Peyer's patch (tissue), 4 donors: ENCODE results near the gene RSBN1L. TPM values are rescaled to one million over a fixed set of nuclear protein-coding genes. Genes with fewer than 3 reads are reported as not detected.

Experiments used
- DNase-seq, 3 donors: peaks; one replicate each; pipeline ENCODE4 v3.0.0-alpha.2; 2017 to 2019
- H3K27ac ChIP-seq, 4 donors: fragments of 200-600 bp; sonication (generic); one replicate each; pipeline ENCODE4 v1.5.1; 2016 to 2019
- H3K27me3 ChIP-seq, 2 donors: fragments of 200-600 bp; sonication (generic); one replicate each; pipeline ENCODE4 v1.5.1; 2019
- H3K36me3 ChIP-seq, 3 donors: fragments of 200-600 bp; sonication (generic); one replicate each; pipeline ENCODE4 v1.5.1; 2016 to 2019
- H3K4me1 ChIP-seq, 4 donors: fragments of 200-600 bp; sonication (generic); one replicate each; pipeline ENCODE4 v1.5.1; 2016 to 2019
- H3K4me3 ChIP-seq, 4 donors: fragments of 200-600 bp; sonication (generic); 1 replicate in 3 of 4; 2 replicates in 1 of 4; pipeline ENCODE4 v1.5.1; 2016 to 2019; ENCODE audit warnings: mild to moderate bottlenecking in 1 of 4
- H3K9me3 ChIP-seq, 4 donors: fragments of 200-600 bp; sonication (generic); one replicate each; pipeline ENCODE4 v1.5.1; 2016 to 2019; ENCODE audit warnings: mild to moderate bottlenecking in 1 of 4
- POLR2A ChIP-seq, 2 donors: fragments of 450-650 bp; IDR thresholded peaks; one replicate each; pipeline ENCODE4 v1.5.1; 2017; ENCODE audit warnings: antibody characterized with exemption in 2 of 2, mild to moderate bottlenecking in 2 of 2, moderate library complexity in 2 of 2
- total RNA-seq, 4 donors: library from RNA; depleted of rRNA; stranded (reverse); fragments of >200 nt; gene quantifications; one replicate each; pipeline ENCODE4 v1.1.0, GENCODE V29; 2016
- TF ChIP-seq, protein P1 (sequence below), 6 experiments: fragments of 450-650 bp in 4 of 6; fragments of 200-600 bp in 2 of 6; sonication (generic) in 1 of 6; IDR thresholded peaks; one replicate each; pipeline ENCODE4 v1.5.1; 2017 to 2019; ENCODE audit warnings: antibody characterized with exemption in 6 of 6, mild to moderate bottlenecking in 3 of 6, moderate library complexity in 1 of 6

The RSBN1L gene
- total RNA-seq, 4 donors from 2014 or later = 18.9 to 57.8 (median 23.6) TPM

- peak overlapping the region in 1 of 4 donors; percentile 32 for H3K27ac ChIP-seq
- H3K4me3 ChIP-seq = no peak overlapping the region
- no peaks in the 10 kb centered on the region for H3K4me1 ChIP-seq
- H3K27me3 ChIP-seq = no peaks in the 10 kb centered on the region
- DNase-seq = peak in 1 of 3 donors; percentile 34
- peaks cover 0 to 11% (median 0%) of the 10 kb centered on the region in 3 donors for H3K36me3 ChIP-seq
- TF ChIP-seq, protein P1, sequence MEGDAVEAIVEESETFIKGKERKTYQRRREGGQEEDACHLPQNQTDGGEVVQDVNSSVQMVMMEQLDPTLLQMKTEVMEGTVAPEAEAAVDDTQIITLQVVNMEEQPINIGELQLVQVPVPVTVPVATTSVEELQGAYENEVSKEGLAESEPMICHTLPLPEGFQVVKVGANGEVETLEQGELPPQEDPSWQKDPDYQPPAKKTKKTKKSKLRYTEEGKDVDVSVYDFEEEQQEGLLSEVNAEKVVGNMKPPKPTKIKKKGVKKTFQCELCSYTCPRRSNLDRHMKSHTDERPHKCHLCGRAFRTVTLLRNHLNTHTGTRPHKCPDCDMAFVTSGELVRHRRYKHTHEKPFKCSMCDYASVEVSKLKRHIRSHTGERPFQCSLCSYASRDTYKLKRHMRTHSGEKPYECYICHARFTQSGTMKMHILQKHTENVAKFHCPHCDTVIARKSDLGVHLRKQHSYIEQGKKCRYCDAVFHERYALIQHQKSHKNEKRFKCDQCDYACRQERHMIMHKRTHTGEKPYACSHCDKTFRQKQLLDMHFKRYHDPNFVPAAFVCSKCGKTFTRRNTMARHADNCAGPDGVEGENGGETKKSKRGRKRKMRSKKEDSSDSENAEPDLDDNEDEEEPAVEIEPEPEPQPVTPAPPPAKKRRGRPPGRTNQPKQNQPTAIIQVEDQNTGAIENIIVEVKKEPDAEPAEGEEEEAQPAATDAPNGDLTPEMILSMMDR (IDR thresholded peaks at IDR 0.05) = no peak
- TF ChIP-seq POLR2A (IDR thresholded peaks at IDR 0.05) = no peak
- no peaks in the 10 kb centered on the region for H3K9me3 ChIP-seq
Observed at GRCh38 chr7:77655356-77655755, 40.9 kb upstream of the RSBN1L start.

DNA sequence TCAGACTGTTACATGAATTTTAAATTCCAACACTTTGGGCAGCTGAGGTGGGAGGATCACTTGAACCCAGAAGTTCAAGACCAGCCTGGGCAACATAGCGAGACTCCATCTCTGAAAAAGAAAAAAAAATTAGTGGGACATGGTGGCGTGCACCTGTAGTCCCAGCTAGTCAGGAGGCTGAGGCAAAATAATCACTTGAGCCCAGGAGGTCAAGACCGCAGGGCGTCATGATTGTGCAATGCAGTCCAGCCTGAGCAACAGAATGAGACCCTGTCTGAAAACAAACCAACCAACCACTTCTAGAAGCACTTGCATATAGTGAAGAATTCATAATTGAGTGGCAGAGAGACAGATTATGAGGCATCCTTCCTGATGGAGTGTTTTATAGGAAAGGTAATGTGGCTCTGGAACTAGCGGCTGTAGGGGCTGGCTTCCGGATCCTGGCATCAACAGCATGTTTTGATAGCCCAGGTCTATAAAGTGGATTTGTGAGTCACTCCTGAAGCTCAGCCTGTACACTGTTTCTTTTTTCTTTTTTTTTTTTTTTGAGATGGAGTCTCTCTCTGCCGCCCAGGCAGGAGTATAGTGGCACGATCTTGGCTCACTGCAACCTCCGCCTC is 40.3 kb upstream of the RSBN1L start:
- H3K9me3 ChIP-seq = no peaks in the 10 kb centered on the region
- peaks cover 0 to 14% (median 0%) of the 10 kb centered on the region in 3 donors for H3K36me3 ChIP-seq
- no peaks in the 10 kb centered on the region for H3K27me3 ChIP-seq
- H3K4me3 ChIP-seq = no peak overlapping the region
- H3K4me1 ChIP-seq = no peaks in the 10 kb centered on the region
- TF ChIP-seq, protein P1 (IDR thresholded peaks at IDR 0.05) = no peak
- TF ChIP-seq POLR2A (IDR thresholded peaks at IDR 0.05) = no peak
- H3K27ac ChIP-seq = peak overlapping the region in 1 of 4 donors; percentile 32
- DNase-seq = peak in 1 of 3 donors; percentile 48

DNA sequence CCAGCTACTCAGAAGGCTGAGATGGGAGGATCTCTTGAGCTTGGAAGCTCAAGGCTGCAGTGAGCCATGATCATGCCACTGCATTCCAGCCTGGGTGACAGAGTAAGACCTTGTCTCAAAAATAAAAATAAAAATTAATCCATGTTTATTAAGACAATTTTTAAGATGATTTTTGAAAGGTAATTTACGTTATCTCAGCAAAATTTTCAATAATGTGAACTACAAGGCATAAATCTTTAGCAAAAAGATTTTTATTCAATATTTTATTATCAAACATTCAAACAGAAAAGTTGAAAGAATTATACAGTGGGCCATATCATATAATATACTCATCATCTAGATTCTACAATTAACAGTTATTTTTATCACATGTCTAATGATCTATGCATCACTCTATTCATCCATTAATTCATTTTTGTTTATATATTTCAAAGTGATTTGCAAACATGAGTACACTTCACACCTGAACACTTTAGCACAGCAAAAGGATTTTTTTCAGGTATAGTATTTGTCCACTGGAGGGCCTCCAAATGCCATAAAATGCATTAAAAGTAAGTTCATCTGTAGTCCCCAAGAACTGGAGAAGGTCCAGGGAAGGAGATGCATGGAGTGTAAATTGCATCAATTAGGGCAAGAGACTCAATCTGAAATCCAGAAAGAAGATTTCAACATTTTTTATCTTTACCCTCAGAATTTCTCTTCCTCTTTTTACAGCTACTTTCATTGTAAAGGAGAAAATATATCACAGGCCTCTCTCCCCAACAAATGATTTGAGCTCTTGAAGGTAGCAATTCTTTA is 38.6 kb upstream of the RSBN1L start:
- TF ChIP-seq, protein P1 (IDR thresholded peaks at IDR 0.05) = peak in 5 of 6 experiments; percentile 51 to 79 (median 77)
- TF ChIP-seq POLR2A (IDR thresholded peaks at IDR 0.05) = no peak
- DNase-seq = peak in 1 of 3 donors; percentile 38
- peaks cover 0 to 14% (median 0%) of the 10 kb centered on the region in 3 donors for H3K36me3 ChIP-seq
- H3K4me3 ChIP-seq = no peak overlapping the region
- H3K9me3 ChIP-seq = no peaks in the 10 kb centered on the region
- H3K27me3 ChIP-seq = no peaks in the 10 kb centered on the region
- H3K4me1 ChIP-seq = no peaks in the 10 kb centered on the region
- no peak overlapping the region for H3K27ac ChIP-seq

- peaks cover 0 to 11% (median 0%) of the 10 kb centered on the region in 3 donors for H3K36me3 ChIP-seq
- H3K9me3 ChIP-seq = no peaks in the 10 kb centered on the region
- TF ChIP-seq POLR2A (IDR thresholded peaks at IDR 0.05) = no peak
- TF ChIP-seq, protein P1 (IDR thresholded peaks at IDR 0.05) = no peak
- H3K4me1 ChIP-seq = no peaks in the 10 kb centered on the region
- no peaks in the 10 kb centered on the region for H3K27me3 ChIP-seq
- DNase-seq = no peak
- no peak overlapping the region for H3K4me3 ChIP-seq
- H3K27ac ChIP-seq = no peak overlapping the region
Observed at GRCh38 chr7:77658928-77659327, 37.3 kb upstream of the RSBN1L start.

DNA sequence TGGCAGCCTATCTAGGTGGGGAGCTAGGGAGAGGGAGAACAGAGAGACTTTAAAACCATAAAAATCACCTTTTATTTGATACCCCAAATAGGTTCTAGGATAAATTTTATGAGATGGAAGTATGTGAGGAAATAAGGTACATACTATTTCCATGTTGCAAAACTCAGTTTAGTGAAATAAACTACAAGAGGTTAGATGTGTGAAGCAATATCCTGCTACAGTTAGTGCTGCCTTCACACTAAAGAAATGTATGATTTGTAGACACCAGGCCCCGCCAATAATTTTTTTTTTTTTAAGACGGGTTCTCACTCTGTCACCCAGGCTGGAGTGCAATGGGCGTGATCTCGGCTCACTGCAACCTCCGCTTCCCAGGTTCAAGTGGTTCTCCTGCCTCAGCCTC is 34.4 kb upstream of the RSBN1L start:
- peaks cover 0 to 10% (median 0%) of the 10 kb centered on the region in 3 donors for H3K36me3 ChIP-seq
- H3K4me1 ChIP-seq = no peaks in the 10 kb centered on the region
- no peak overlapping the region for H3K27ac ChIP-seq
- DNase-seq = peak in 1 of 3 donors; percentile 30
- no peak for TF ChIP-seq POLR2A (IDR thresholded peaks at IDR 0.05)
- TF ChIP-seq, protein P1 (IDR thresholded peaks at IDR 0.05) = no peak
- H3K4me3 ChIP-seq = no peak overlapping the region
- no peaks in the 10 kb centered on the region for H3K9me3 ChIP-seq
- H3K27me3 ChIP-seq = no peaks in the 10 kb centered on the region
